ENCODE data around the gene ZCCHC24. TPM values are rescaled to one million over a fixed set of nuclear protein-coding genes. Genes with fewer than 3 reads are reported as not detected.

The ZCCHC24 gene
- total RNA-seq, 3 donors from 2014 or later (not counting 1 experiment from before 2014, with no cell fraction given): 2.8 to 4.0 (median 3.6) TPM

DNA sequence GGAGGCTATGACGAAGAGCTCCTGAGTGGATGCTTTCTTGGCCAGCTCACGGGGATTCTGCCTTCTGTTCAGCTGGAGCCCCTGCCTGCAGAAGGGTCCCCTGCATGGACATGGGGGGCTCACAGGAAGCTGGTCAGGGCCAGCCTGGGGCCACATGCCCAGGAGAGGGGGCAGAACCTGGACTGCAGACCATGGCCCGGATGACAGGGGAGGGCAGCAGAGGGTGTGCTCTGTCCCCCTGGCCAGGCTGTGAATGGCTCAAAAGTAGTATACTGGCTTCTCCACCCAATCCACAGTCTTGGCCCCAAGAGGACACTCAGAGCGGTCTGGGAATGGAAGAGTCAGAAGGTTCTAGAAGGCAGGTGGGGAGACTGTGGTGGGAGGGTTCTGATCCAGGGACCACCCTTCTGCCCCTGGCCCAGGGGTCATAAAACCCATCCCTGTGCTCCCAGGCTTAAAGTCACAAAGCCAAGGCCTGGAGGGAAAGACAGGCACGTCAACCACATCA, 57.9 kb downstream of the ZCCHC24 start:
- 86% methylated on average over 5 of the region's 5 CpGs for WGBS (ENCODE audit: insufficient coverage)

DNA sequence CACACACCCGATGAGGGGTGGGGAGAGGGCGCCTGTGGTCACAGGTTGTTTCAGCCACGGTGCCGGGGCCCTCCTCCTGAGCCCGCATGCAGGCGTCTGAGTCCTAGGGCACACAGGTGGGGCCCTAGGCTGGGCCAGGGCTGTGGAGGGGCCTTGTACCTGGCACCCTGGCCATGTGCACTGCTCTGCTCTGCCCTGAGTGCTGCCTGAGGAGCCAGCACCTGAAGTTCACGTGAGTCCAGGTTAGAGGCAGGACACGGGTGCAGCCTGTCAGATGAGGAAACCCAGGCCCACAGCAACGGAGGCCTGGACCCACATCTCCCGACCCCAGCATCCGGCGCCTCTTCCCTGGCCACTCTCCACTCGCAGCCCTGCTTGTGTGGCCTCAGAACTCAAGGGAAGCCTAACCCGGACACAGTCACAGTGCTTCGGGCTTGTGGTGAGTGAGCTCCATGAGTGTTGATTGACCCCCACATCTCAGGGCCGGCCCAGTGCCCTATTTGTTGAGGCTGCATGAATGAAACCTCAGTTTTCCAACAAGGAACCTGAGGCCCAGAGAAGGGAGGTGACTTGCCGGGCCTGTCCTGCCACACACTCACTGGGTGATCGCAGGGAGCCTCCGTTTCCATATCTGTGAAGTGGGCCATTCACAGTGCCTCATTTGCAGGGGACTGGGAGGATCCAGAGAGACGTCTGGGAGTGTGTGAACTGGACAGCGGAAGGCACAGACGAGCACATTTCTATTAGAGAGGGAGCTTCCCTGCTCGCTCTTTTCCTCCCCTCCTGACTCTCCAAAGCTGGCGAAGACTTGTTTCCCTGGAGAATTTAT, 58.6 kb downstream of the ZCCHC24 start:
- Histone ChIP-seq H3K27me3 (ENCODE audit: control insufficient read depth, insufficient read depth, low read length) (no peaks in the 10 kb centered on the region), H3K4me1 (ENCODE audit: control insufficient read depth, insufficient read depth, low read length) (peaks cover 6% of the 10 kb centered on the region), H3K27ac (ENCODE audit: low read length) (no peak overlapping the region), H3K9me3 (ENCODE audit: control insufficient read depth, insufficient read depth, low read length) (no peaks in the 10 kb centered on the region), H3K4me3 (ENCODE audit: low read length) (no peak overlapping the region), H3K36me3 (ENCODE audit: control insufficient read depth, insufficient read depth, low read length) (no peaks in the 10 kb centered on the region)
- intact Hi-C loops (cut with micrococcal nuclease): no loop called here
- Mint-ChIP-seq H3K9me3 (no peaks in the 10 kb centered on the region), H3K27ac (no peak overlapping the region), H3K4me1 (peaks cover 0 to 11% of the 10 kb centered on the region in 2 donors), H3K4me3 (no peak overlapping the region), H3K36me3 (no peaks in the 10 kb centered on the region), H3K27me3 (ENCODE audit: low read depth in 2 of 2) (no peaks in the 10 kb centered on the region)
- DNase-seq (peak in 1 of 2 donors; percentile 3), ATAC-seq (no peak)
- WGBS (ENCODE audit: insufficient coverage): 84% methylated on average over 24 of the region's 24 CpGs
- TF ChIP-seq, protein P1, sequence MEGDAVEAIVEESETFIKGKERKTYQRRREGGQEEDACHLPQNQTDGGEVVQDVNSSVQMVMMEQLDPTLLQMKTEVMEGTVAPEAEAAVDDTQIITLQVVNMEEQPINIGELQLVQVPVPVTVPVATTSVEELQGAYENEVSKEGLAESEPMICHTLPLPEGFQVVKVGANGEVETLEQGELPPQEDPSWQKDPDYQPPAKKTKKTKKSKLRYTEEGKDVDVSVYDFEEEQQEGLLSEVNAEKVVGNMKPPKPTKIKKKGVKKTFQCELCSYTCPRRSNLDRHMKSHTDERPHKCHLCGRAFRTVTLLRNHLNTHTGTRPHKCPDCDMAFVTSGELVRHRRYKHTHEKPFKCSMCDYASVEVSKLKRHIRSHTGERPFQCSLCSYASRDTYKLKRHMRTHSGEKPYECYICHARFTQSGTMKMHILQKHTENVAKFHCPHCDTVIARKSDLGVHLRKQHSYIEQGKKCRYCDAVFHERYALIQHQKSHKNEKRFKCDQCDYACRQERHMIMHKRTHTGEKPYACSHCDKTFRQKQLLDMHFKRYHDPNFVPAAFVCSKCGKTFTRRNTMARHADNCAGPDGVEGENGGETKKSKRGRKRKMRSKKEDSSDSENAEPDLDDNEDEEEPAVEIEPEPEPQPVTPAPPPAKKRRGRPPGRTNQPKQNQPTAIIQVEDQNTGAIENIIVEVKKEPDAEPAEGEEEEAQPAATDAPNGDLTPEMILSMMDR (IDR thresholded peaks at IDR 0.05): no peak

More for the DNA sequence above, 57.9 kb downstream of the ZCCHC24 start:
- H3K27me3 Mint-ChIP-seq (ENCODE audit: low read depth in 2 of 2): no peaks in the 10 kb centered on the region
- DNase-seq: no peak
- Histone ChIP-seq H3K4me3 (ENCODE audit: low read length) (no peak overlapping the region), H3K27ac (ENCODE audit: low read length) (no peak overlapping the region), H3K9me3 (ENCODE audit: control insufficient read depth, insufficient read depth, low read length) (no peaks in the 10 kb centered on the region), H3K36me3 (ENCODE audit: control insufficient read depth, insufficient read depth, low read length) (no peaks in the 10 kb centered on the region), H3K4me1 (ENCODE audit: control insufficient read depth, insufficient read depth, low read length) (peaks cover 6% of the 10 kb centered on the region), H3K27me3 (ENCODE audit: control insufficient read depth, insufficient read depth, low read length) (no peaks in the 10 kb centered on the region)
- intact Hi-C loops (cut with micrococcal nuclease): no loop called here
- H3K4me3 Mint-ChIP-seq: no peak overlapping the region
- H3K36me3 Mint-ChIP-seq: no peaks in the 10 kb centered on the region
- H3K4me1 Mint-ChIP-seq: peaks cover 0 to 15% of the 10 kb centered on the region in 2 donors
- ATAC-seq: no peak
- TF ChIP-seq, protein P1 (IDR thresholded peaks at IDR 0.05): no peak
- no peaks in the 10 kb centered on the region for H3K9me3 Mint-ChIP-seq
- no peak overlapping the region for H3K27ac Mint-ChIP-seq

DNA sequence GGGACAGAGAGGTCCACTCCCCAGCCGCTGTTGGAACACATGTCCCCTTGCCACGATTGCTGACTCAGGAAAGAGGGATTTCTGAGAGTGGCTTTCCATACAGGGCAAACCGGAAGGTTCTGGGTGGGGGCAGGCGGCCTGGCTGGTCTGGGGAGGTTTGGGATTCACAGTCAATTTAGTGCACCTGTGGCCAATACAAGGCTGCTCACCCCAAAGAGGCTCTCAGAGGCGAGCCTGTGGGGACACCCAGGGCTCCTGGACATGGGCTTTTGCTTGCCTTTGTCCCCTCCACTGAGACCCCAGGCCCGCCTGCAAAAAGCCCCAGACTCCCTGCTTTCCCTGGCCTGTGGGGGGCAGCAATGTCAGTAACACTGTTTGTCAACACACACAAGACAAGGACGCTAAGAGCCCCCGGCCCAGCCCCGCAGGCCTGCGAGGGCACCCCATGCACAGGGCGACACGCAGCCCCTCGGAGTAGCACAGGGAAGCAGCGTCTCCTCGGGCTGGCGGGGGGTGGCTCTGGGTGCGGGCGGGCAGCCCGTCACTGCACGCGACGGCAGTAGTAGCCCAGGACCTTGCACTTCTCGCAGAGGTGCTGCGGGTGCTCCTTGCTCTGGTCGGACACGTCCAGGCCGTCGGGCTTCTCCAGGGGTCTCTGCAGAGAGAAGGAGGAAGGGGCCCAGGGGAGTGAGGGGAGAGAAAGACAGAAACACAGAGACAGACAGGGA, 59.5 kb downstream of the ZCCHC24 start:
- intact Hi-C loops (cut with micrococcal nuclease): no loop called here
- 95% methylated on average over 28 of the region's 28 CpGs for WGBS (ENCODE audit: insufficient coverage)
- H3K4me1 ChIP-seq (ENCODE audit: control insufficient read depth, insufficient read depth, low read length): peaks cover 5% of the 10 kb centered on the region
- no peaks in the 10 kb centered on the region for H3K9me3 ChIP-seq (ENCODE audit: control insufficient read depth, insufficient read depth, low read length)
- Mint-ChIP-seq H3K36me3 (no peaks in the 10 kb centered on the region), H3K4me1 (peaks cover 0 to 7% of the 10 kb centered on the region in 2 donors), H3K27ac (no peak overlapping the region), H3K27me3 (ENCODE audit: low read depth in 2 of 2) (no peaks in the 10 kb centered on the region), H3K9me3 (no peaks in the 10 kb centered on the region), H3K4me3 (no peak overlapping the region)
- ATAC-seq: no peak
- DNase-seq: peak in 1 of 2 donors; percentile 12
- H3K36me3 ChIP-seq (ENCODE audit: control insufficient read depth, insufficient read depth, low read length): no peaks in the 10 kb centered on the region
- H3K27ac ChIP-seq (ENCODE audit: low read length): no peak overlapping the region
- no peaks in the 10 kb centered on the region for H3K27me3 ChIP-seq (ENCODE audit: control insufficient read depth, insufficient read depth, low read length)
- TF ChIP-seq, protein P1 (IDR thresholded peaks at IDR 0.05): no peak
- H3K4me3 ChIP-seq (ENCODE audit: low read length): no peak overlapping the region

Data from natural killer cell (primary cell).